Measurements from ENCODE around the gene RAB38.

Gene RAB38

GRCh38 chr11:88173956-88174355 is 1.3 kb downstream of the RAB38 start:
- DNase-seq: no peak
- in situ Hi-C loops (cut with MboI; ENCODE audit: low pct_unique_long_range_greater_than_20kb, low sequenced_read_pairs): no loop called here

DNA sequence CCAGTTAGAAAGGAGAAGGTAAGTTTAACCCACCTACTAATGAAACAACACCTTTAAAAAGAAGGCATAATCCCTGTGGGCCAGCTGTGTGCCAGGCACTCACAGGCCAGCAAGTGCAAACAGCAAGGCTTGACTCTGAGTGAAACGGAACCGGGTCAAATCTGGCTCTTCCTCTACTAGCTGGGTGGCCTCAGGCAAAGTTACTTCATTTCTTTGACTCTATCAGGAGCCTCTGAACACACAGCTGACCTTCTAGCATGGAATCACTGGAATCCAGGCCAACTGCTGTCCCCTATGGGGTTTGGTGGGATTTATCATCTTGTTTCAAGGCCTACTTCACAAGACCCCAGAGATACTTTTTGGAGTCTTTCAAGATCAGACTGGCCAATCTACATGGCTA is 3.3 kb downstream of the RAB38 start:
- in situ Hi-C loops (cut with MboI; ENCODE audit: low pct_unique_long_range_greater_than_20kb, low sequenced_read_pairs): no loop called here
- DNase-seq: no peak

GRCh38 chr11:88170673-88171072 is 4.6 kb downstream of the RAB38 start:
- in situ Hi-C loops (cut with MboI; ENCODE audit: low pct_unique_long_range_greater_than_20kb, low sequenced_read_pairs): no loop called here
- no peak for DNase-seq

DNA sequence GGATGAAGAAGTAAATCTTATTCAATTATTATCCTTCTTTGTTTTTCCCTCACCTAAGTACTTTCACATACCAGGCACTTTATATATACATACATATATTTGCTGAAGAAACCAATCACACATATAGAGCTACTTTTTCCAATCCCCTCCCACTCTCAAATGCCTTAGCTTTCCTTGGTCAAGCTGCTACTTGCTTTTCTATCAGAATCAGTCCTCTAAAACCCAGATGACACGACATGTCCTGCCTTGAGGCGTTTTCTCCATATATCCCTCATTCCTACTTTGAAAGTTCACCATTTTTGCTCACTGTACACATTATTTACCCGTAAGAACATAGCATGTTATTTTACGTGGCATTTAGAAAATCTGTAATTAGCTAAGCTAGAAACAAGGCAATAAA is 5.4 kb downstream of the RAB38 start:
- in situ Hi-C loops (cut with MboI; ENCODE audit: low pct_unique_long_range_greater_than_20kb, low sequenced_read_pairs): no loop called here
- no peak for DNase-seq

DNA sequence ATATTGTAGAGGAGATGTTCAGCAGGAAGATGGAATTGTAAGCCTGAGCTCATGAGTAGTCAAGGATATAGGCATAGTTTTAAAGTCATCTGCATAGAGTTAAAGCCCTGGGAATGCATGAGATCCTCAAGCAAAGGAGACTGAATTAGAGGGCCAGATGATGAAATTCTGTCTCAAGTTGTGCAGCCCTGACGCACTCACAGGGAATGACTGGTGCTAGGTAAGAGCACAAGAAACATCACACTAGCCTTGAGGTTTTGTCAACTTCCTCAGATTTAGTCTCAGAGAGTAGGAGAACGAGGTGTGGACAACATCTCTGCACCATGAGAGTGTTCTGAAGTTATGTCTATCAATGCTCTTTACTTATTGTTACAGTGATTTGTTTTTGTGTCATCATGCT is 5.8 kb downstream of the RAB38 start:
- in situ Hi-C loops (cut with MboI; ENCODE audit: low pct_unique_long_range_greater_than_20kb, low sequenced_read_pairs): no loop called here
- no peak for DNase-seq

GRCh38 chr11:88167853-88168252 is 7.4 kb downstream of the RAB38 start:
- DNase-seq: no peak
- in situ Hi-C loops (cut with MboI; ENCODE audit: low pct_unique_long_range_greater_than_20kb, low sequenced_read_pairs): no loop called here

- no peak for DNase-seq
- in situ Hi-C loops (cut with MboI; ENCODE audit: low pct_unique_long_range_greater_than_20kb, low sequenced_read_pairs): no loop called here
Measured at GRCh38 chr11:88164806-88165585, 10.2 kb downstream of the RAB38 start.

DNA sequence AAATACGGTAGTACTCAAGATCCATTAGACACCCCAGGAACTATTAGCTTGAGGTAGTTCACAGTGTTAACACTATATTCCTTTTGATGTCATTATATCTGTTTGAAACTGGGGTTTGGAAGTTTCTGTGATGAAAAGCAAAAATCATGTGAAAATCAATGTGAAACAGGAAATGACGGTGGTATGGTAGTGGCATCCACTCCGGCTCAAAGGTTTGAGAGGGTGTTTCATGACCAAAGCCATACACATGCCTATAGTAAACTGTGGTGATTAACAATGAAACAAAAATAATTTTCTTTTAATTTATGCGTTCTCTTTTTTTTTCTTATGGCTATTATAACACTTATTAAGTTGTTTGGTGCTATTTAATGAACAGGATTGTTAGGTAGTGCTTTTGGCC is 10.9 kb downstream of the RAB38 start:
- no peak for DNase-seq

DNA sequence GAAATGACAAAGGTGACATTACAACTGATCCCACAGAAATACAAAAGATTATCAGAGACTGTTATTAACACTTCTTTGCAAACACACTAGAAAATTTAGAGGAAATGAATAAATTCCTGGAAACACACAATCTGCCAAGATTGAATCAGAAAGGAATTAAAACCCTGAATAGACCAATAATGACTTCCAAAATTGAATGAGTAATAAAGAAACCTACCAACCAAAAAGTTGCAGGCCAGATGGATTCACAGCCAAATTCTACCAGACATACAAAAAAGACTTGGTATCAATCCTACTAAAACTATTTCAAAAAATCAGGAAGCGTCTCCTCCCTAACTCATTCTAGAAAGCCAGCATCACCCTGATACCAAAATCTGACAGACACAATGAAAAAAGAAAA is 17.2 kb downstream of the RAB38 start:
- DNase-seq: no peak

More for the DNA sequence above, 10.9 kb downstream of the RAB38 start:
- in situ Hi-C loops (cut with MboI; ENCODE audit: low pct_unique_long_range_greater_than_20kb, low sequenced_read_pairs): no loop called here

GRCh38 chr11:88157370-88157769 is 17.9 kb downstream of the RAB38 start:
- in situ Hi-C loops (cut with MboI; ENCODE audit: low pct_unique_long_range_greater_than_20kb, low sequenced_read_pairs): no loop called here
- no peak for DNase-seq

More for the DNA sequence above, 17.2 kb downstream of the RAB38 start:
- in situ Hi-C loops (cut with MboI; ENCODE audit: low pct_unique_long_range_greater_than_20kb, low sequenced_read_pairs): no loop called here

DNA sequence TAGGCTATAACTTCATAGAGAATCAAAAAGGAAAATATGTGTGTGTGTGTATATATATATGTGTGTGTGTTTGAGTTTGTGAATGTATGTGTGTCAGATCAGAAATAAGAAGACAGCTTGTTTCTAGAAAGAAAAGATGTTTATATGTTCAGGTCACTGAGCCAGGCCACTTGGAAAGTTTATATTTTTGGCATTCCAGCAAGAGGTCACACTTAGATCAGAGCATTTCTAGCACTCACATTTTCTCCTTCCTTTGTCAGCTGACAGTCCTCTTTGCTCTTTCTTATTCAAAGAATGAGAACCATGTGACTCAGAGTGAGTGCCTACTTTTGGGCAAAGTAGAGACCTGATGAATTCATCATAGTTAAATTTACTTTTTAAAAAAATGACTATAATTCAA is 22.9 kb downstream of the RAB38 start:
- no peak for DNase-seq
- in situ Hi-C loops (cut with MboI; ENCODE audit: low pct_unique_long_range_greater_than_20kb, low sequenced_read_pairs): no loop called here

DNA sequence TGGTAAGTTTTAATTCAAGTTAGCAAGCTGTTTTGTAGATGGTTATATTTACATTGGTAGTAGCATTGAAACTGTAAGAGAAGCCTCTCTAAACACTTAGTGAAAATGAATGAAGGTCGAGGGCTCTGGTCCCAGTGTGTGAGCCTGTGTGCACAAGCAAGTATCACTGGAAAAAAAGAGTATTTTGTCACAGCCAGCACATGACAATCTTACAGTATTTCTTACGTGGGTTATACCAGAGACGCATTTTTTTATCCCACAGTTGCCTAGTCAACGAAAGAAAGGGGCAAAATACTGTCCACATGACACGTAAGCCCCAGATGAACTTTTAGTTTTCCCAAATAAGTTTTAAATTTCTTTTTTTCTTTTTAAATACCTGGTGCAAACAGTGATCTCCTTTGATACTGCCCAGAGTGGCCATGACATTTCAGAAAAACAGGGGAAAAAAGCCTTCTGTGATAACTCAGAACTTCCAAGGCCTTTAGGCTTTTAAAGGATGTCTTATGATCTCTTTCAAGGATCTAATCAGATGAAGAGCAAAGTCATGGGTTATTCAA is 23.5 kb downstream of the RAB38 start:
- no peak for DNase-seq
- in situ Hi-C loops (cut with MboI; ENCODE audit: low pct_unique_long_range_greater_than_20kb, low sequenced_read_pairs): no loop called here

DNA sequence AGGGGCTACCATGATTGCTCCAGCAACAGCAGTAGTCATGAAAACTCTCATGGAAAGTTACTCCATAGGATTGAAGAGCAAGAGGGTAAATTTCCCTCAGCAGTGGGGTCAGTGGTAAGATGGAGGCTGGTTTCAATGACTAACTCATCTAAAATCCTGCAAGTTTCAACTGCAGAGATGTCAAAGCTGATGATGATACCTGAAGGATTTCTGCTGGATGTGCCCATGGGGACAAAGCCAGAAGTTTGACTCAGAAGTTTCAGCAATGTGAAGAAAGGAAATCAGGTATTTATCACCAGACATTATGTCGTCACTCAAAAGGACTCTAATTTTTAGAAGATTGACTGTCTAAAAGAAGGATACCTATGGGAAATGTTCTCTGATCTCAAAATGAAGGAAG is 29.1 kb downstream of the RAB38 start:
- no peak for DNase-seq
- in situ Hi-C loops (cut with MboI; ENCODE audit: low pct_unique_long_range_greater_than_20kb, low sequenced_read_pairs): no loop called here

- in situ Hi-C loops (cut with MboI; ENCODE audit: low pct_unique_long_range_greater_than_20kb, low sequenced_read_pairs): no loop called here
- no peak for DNase-seq
Measured at GRCh38 chr11:88139865-88140264, 35.4 kb downstream of the RAB38 start.

- no peak for DNase-seq
- in situ Hi-C loops (cut with MboI; ENCODE audit: low pct_unique_long_range_greater_than_20kb, low sequenced_read_pairs): no loop called here
Measured at GRCh38 chr11:88131764-88132470, 43.3 kb downstream of the RAB38 start.

DNA sequence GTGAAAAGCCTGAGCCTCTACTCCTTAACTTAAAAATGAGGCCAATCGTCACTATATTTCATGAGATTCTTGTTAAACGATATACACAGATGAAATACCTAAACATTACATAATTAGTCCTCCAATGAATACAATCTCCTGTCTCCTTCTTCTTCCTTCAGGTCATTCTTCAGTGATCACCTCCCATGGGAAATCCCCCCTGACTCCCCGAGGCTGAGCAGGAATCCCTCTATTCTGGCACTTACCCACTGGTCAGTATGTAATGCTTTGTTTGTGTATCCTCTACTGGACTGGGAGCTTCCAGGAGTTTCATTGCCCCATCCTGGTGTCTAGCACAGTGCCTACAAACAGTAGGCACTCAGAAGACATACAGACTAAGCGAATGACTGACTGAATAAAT is 52.3 kb downstream of the RAB38 start:
- in situ Hi-C loops (cut with MboI; ENCODE audit: low pct_unique_long_range_greater_than_20kb, low sequenced_read_pairs): no loop called here
- DNase-seq: no peak

DNA sequence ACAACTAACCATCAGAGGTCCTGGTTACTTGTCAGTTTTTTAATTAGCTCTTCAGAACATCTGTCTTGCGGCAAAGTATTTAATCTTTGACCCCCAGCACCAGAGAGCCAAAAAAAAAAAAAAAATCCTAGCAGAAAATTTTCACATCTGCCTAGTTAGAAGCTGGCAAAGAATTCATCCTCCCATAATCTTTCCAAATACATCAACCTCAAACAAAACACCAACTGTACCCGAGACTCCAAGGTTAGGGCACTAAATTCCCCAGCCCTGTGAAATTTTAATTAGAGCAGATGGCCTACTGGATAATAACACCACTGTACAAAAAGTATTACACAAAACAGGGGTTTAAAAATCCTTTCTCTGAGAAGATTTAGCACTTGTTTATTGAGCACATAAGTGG is 55.7 kb downstream of the RAB38 start:
- in situ Hi-C loops (cut with MboI; ENCODE audit: low pct_unique_long_range_greater_than_20kb, low sequenced_read_pairs): no loop called here
- DNase-seq: no peak

- in situ Hi-C loops (cut with MboI; ENCODE audit: low pct_unique_long_range_greater_than_20kb, low sequenced_read_pairs): no loop called here
Measured at GRCh38 chr11:88117281-88117858, 57.9 kb downstream of the RAB38 start.

GRCh38 chr11:88115828-88116755 is 59.2 kb downstream of the RAB38 start:
- DNase-seq: peak; percentile 28
- in situ Hi-C loops (cut with MboI; ENCODE audit: low pct_unique_long_range_greater_than_20kb, low sequenced_read_pairs): no loop called here

More at GRCh38 chr11:88117281-88117858, 57.9 kb downstream of the RAB38 start:
- no peak for DNase-seq
